Measurements from ENCODE around the gene SLC22A9.

- TF ChIP-seq CTCF (IDR thresholded peaks at IDR 0.05; ENCODE audit: poor library complexity, severe bottlenecking) (no peak), EP300 (conservative IDR thresholded peaks at IDR 0.05; ENCODE audit: poor library complexity, severe bottlenecking) (no peak), REST (IDR thresholded peaks at IDR 0.05; ENCODE audit: borderline replicate concordance) (no peak)
These were observed 47.7 kb downstream of the SLC22A9 start for GRCh38 chr11:63417174-63417852.
